ENCODE measurements around the gene OLFM1. TPM values are rescaled to one million over a fixed set of nuclear protein-coding genes. Genes with fewer than 3 reads are reported as not detected.

OLFM1 gene
- total and polyA plus RNA-seq, 2 experiments from 2014 or later, result 2.4 to 3.8 TPM

DNA sequence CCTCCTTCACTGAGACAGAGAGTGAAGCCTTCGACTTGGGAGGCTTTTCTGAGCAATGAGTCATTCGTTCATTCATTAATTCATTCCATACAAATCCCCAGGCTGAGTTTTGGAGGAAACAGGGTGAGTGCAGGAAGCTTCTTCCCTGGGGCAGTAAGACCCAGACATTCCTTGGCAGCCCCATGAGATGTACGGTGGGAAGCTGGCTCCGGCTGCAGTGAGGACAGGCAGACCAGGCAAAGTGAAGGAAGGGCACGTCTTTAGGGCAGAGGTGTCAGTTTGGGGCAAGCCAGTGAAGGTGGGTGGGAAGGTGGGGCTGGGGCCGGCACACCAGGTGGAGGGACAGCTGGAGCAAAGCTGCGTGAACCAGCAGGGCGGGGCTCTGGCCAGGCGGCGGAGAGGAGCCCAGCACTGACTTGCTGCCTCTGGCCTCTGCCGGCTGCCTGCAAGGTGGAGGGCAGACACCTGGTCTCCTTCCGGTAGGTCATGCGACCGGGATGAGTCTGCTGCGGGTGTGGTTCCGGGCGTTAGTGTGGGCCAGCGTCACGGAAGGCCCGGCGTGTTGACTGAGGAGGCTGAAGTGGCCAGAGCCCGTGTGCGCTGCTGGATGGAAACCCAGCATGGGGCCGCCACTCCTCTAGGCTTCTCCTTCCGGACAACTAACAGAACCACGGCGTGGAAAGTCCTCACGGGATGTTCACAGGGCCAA, 16.6 kb downstream of the OLFM1 start:
- no peaks in the 10 kb centered on the region for H3K4me1 ChIP-seq (ENCODE audit: low read depth)
- no peak for TF ChIP-seq CTCF (IDR thresholded peaks at IDR 0.05; ENCODE audit: low read depth, low read length)
- H3K9me3 ChIP-seq (ENCODE audit: low read depth), result no peaks in the 10 kb centered on the region
- no peak overlapping the region for H3K4me3 ChIP-seq
- H3K27me3 ChIP-seq, result no peaks in the 10 kb centered on the region
- no peak overlapping the region for H3K27ac ChIP-seq
- no peak for DNase-seq (ENCODE audit: low read depth in 1 of 2, low spot score in 1 of 2)
- H3K36me3 ChIP-seq, result no peaks in the 10 kb centered on the region

DNA sequence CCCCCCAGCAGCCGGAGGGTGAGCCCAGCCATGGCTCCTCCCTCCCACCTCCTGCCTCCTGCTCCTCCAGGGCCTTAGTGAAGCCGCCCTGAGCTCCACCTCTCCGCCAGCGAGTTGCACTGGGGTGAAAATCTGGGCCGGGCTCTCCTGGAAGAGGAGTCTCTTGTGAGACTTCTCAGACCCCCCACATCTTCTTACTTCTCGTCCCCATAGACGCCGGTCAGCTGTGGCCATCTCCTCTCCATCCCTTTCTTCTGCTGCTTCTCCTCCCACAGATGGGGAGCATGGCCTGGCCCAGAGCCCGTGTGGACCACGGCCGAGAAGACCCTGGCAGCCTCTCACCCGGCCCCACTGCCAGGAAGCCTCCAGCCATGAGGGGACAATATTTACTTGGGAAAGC, 17.3 kb downstream of the OLFM1 start:
- no peak for TF ChIP-seq CTCF (IDR thresholded peaks at IDR 0.05; ENCODE audit: low read depth, low read length)
- H3K27ac ChIP-seq, result no peak overlapping the region
- H3K4me3 ChIP-seq, result no peak overlapping the region
- H3K4me1 ChIP-seq (ENCODE audit: low read depth), result no peaks in the 10 kb centered on the region
- DNase-seq (ENCODE audit: low read depth in 1 of 2, low spot score in 1 of 2), result no peak
- H3K27me3 ChIP-seq, result no peaks in the 10 kb centered on the region
- H3K36me3 ChIP-seq, result no peaks in the 10 kb centered on the region
- no peaks in the 10 kb centered on the region for H3K9me3 ChIP-seq (ENCODE audit: low read depth)

GRCh38 chr9:135105211-135105745, 17.8 kb downstream of the OLFM1 start:
- no peaks in the 10 kb centered on the region for H3K36me3 ChIP-seq
- no peak for TF ChIP-seq CTCF (IDR thresholded peaks at IDR 0.05; ENCODE audit: low read depth, low read length)
- H3K4me3 ChIP-seq, result no peak overlapping the region
- no peaks in the 10 kb centered on the region for H3K4me1 ChIP-seq (ENCODE audit: low read depth)
- H3K27ac ChIP-seq, result no peak overlapping the region
- H3K9me3 ChIP-seq (ENCODE audit: low read depth), result no peaks in the 10 kb centered on the region
- H3K27me3 ChIP-seq, result no peaks in the 10 kb centered on the region
- DNase-seq (ENCODE audit: low read depth in 1 of 2, low spot score in 1 of 2), result no peak

GRCh38 chr9:135105938-135106491, 18.5 kb downstream of the OLFM1 start:
- no peak overlapping the region for H3K27ac ChIP-seq
- no peaks in the 10 kb centered on the region for H3K27me3 ChIP-seq
- DNase-seq (ENCODE audit: low read depth in 1 of 2, low spot score in 1 of 2), result no peak
- H3K4me3 ChIP-seq, result no peak overlapping the region
- H3K4me1 ChIP-seq (ENCODE audit: low read depth), result no peaks in the 10 kb centered on the region
- TF ChIP-seq CTCF (IDR thresholded peaks at IDR 0.05; ENCODE audit: low read depth, low read length), result no peak
- no peaks in the 10 kb centered on the region for H3K9me3 ChIP-seq (ENCODE audit: low read depth)
- H3K36me3 ChIP-seq, result no peaks in the 10 kb centered on the region

GRCh38 chr9:135106551-135107270, 19.2 kb downstream of the OLFM1 start:
- H3K27ac ChIP-seq, result no peak overlapping the region
- no peaks in the 10 kb centered on the region for H3K4me1 ChIP-seq (ENCODE audit: low read depth)
- DNase-seq (ENCODE audit: low read depth in 1 of 2, low spot score in 1 of 2), result no peak
- TF ChIP-seq CTCF (IDR thresholded peaks at IDR 0.05; ENCODE audit: low read depth, low read length), result no peak
- no peaks in the 10 kb centered on the region for H3K36me3 ChIP-seq
- H3K27me3 ChIP-seq, result no peaks in the 10 kb centered on the region
- H3K9me3 ChIP-seq (ENCODE audit: low read depth), result no peaks in the 10 kb centered on the region
- no peak overlapping the region for H3K4me3 ChIP-seq

Data from cardiac muscle cell (in vitro differentiated cells and primary cell).